ENCODE data around the gene PELO.

DNA sequence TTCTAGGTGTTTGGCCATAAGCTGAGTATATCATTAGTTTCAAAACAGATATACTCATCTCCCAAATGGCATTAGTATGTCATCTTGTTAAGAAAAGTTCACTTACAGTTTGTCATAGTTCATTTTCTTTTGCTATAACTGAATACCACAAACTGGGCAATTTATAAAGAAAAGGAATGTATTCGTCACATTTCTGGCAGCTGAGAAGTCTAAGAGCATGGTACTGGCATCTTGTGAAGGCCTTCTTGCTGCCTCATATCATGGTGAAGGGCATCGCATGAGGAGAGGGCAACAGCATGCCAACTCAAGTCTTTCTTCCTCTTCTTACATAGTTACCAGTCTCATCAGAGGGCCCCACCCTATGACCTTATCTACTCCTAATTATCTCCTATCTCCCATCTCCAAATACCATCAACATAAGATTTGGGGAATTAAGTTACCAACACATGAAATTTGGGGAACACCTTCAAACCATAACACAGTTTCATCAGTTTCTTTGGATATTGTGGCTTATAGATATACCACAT lies 20.4 kb upstream of the PELO start:
- TF ChIP-seq, protein P1, sequence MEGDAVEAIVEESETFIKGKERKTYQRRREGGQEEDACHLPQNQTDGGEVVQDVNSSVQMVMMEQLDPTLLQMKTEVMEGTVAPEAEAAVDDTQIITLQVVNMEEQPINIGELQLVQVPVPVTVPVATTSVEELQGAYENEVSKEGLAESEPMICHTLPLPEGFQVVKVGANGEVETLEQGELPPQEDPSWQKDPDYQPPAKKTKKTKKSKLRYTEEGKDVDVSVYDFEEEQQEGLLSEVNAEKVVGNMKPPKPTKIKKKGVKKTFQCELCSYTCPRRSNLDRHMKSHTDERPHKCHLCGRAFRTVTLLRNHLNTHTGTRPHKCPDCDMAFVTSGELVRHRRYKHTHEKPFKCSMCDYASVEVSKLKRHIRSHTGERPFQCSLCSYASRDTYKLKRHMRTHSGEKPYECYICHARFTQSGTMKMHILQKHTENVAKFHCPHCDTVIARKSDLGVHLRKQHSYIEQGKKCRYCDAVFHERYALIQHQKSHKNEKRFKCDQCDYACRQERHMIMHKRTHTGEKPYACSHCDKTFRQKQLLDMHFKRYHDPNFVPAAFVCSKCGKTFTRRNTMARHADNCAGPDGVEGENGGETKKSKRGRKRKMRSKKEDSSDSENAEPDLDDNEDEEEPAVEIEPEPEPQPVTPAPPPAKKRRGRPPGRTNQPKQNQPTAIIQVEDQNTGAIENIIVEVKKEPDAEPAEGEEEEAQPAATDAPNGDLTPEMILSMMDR (IDR thresholded peaks at IDR 0.05), result no peak
- TF ChIP-seq EZH2 (IDR thresholded peaks at IDR 0.05; ENCODE audit: borderline replicate concordance, insufficient read depth, low read depth, low read length, poor library complexity, severe bottlenecking), result no peak
